ENCODE results near the gene WHRN. TPM values are rescaled to one million over a fixed set of nuclear protein-coding genes. Genes with fewer than 3 reads are reported as not detected.

Gene WHRN
- total and polyA plus RNA-seq, 2 of the 8 experiments (the other 6 are each of a cell fraction or from before 2014, with no cell fraction given): 4.4 to 7.7 TPM

GRCh38 chr9:114370968-114371320, 134.3 kb downstream of the WHRN start:
- Histone ChIP-seq H3K14ac (ENCODE audit: insufficient read length) (no peak overlapping the region), H3K27ac (ENCODE audit: low read depth, low read length) (peak overlapping the region; percentile 75; the same call in 1 of the 2 replicates), H3K23ac (ENCODE audit: insufficient read length) (no peak overlapping the region), H2BK120ac (replicated peaks; ENCODE audit: low read depth, low read length) (peak overlapping the region; percentile 99), H2AFZ (ENCODE audit: low read length) (no peak overlapping the region), H4K8ac (ENCODE audit: extremely low read depth, insufficient read depth, low read length) (no peak overlapping the region), H3K79me2 (ENCODE audit: control insufficient read depth in 1 of 2, insufficient read depth in 2 of 2, low read length in 2 of 2) (no peaks in the 10 kb centered on the region), H3K27me3 (replicated peaks in 1 of 4; ENCODE audit: control insufficient read depth in 3 of 4, extremely low read depth in 1 of 4, insufficient read depth in 3 of 4, low read length in 3 of 4) (no peaks in the 10 kb centered on the region), H3K36me3 (ENCODE audit: control insufficient read depth in 2 of 4, insufficient read depth in 4 of 4, low read length in 3 of 4) (peaks cover 0 to 26% (median 12%) of the 10 kb centered on the region in 4 experiments; a peak in 4 of 8 replicates), H2BK15ac (ENCODE audit: low read length) (no peak overlapping the region), H3K23me2 (ENCODE audit: low read depth, low read length) (peaks cover 11% of the 10 kb centered on the region; the same call in 1 of the 2 replicates), H2BK20ac (ENCODE audit: low read length) (peak overlapping the region; percentile 97; the same call in 1 of the 2 replicates), H4K5ac (ENCODE audit: insufficient read length, low read depth, low read length) (peak overlapping the region; percentile 72), H4K91ac (replicated peaks; ENCODE audit: insufficient read length, low read length) (peak overlapping the region; percentile 87), H3K9ac (replicated peaks in 1 of 4; ENCODE audit: extremely low read depth in 1 of 4, low read depth in 3 of 4, low read length in 3 of 4) (no peak overlapping the region), H3K4me1 (replicated peaks in 1 of 4; ENCODE audit: control insufficient read depth in 3 of 4, insufficient read depth in 4 of 4, low read length in 3 of 4) (peaks cover 7 to 30% (median 22%) of the 10 kb centered on the region in 4 experiments), H2BK12ac (ENCODE audit: low read depth, low read length) (peak overlapping the region; percentile 97; the same call in 1 of the 2 replicates), H3K4ac (replicated peaks; ENCODE audit: insufficient read length, low read depth, low read length) (peak overlapping the region; percentile 87), H2AK5ac (ENCODE audit: low read depth, low read length) (peak overlapping the region; percentile 96; the same call in 1 of the 2 replicates), H3K9me3 (ENCODE audit: insufficient read depth in 2 of 2, low read depth in 1 of 2, low read length in 1 of 2) (no peaks in the 10 kb centered on the region), H4K20me1 (replicated peaks in 1 of 2; ENCODE audit: control insufficient read depth in 1 of 2, insufficient read depth in 2 of 2, low read length in 2 of 2) (peaks cover 0 to 2% of the 10 kb centered on the region in 2 experiments), H3K56ac (replicated peaks; ENCODE audit: insufficient read length, low read depth, low read length) (no peak overlapping the region), H3K4me2 (ENCODE audit: insufficient read depth in 1 of 2, low read depth in 2 of 2, low read length in 2 of 2) (peak overlapping the region; percentile 47 to 58), H3K18ac (ENCODE audit: extremely low read depth, low read length) (peak overlapping the region; percentile 97; the same call in 1 of the 2 replicates), H2BK5ac (ENCODE audit: low read depth, low read length) (peak overlapping the region; percentile 99; the same call in 1 of the 2 replicates), H3K4me3 (ENCODE audit: extremely low read depth in 1 of 4, insufficient read depth in 2 of 4, low read depth in 3 of 4, low read length in 4 of 4) (peak overlapping the region in 1 of 4 experiments; percentile 45; a peak in 2 of 8 replicates), H3K79me1 (ENCODE audit: low read depth, low read length) (no peaks in the 10 kb centered on the region)
- no peak for DNase-seq (ENCODE audit: low read depth in 1 of 2, low spot score in 2 of 2)
- no peak for FAIRE-seq
- 0 out of 4 replicates have a peak, but pooled peaks of 1 of the 2 experiments have one; percentile 5 for TF ChIP-seq HDAC2 (IDR thresholded peaks at IDR 0.05; ENCODE audit: borderline replicate concordance in 1 of 2, low read depth in 2 of 2, low read length in 2 of 2)
- no peak for TF ChIP-seq PHF8 (conservative IDR thresholded peaks at IDR 0.05; ENCODE audit: low read depth, low read length)
- no peak for TF ChIP-seq RNF2 (IDR thresholded peaks at IDR 0.05; ENCODE audit: borderline replicate concordance, low read depth, low read length, missing control alignments, poor library complexity, severe bottlenecking)
- no peak for TF ChIP-seq ASH2L (IDR thresholded peaks at IDR 0.05; ENCODE audit: low read length)
- TF ChIP-seq KDM5A (IDR thresholded peaks at IDR 0.05; ENCODE audit: low read length): no peak
- no peak for TF ChIP-seq SAP30 (IDR thresholded peaks at IDR 0.05; ENCODE audit: insufficient read depth, insufficient replicate concordance, low read length)
- ChIA-PET CTCF (ENCODE audit: partially characterized antibody) (interaction anchor here (0.6 kb wide), 2 partner anchors 10 to 20 kb away, joined by 3 to 5 read pairs; no protein-coding TSS in a partner anchor), POLR2A (ENCODE audit: partially characterized antibody) (interaction anchor here (1.0 to 5.9 kb wide), 4 partner anchors 14 to 26 kb away, joined by 3 to 67 read pairs (median 10); partner anchors contain the start of gene AKNA)
- WGBS, 2 experiments (ENCODE audit: extremely low coverage in 1 of 2, insufficient coverage in 1 of 2, insufficient read length in 1 of 2, insufficient replicate concordance in 2 of 2, low coverage in 1 of 2, low lambda C conversion rate in 2 of 2, missing lambda C conversion rate in 1 of 2): 87% methylated on average over 4 of the region's 4 CpGs; no CpG with 5 or more reads in 1 of the 2 experiments

Data from H1 (cell line).